A673 (cell line): ENCODE results near the gene MAPKAP1. TPM values are rescaled to one million over a fixed set of nuclear protein-coding genes. Genes with fewer than 3 reads are reported as not detected.

Experiments
- BruUV-seq: library from RNA; stranded (reverse); fragments of 400-500 nt; replicated peaks from 2 replicates; lab custom pipeline; 2021; lab: Mats Ljungman, UMichigan
- CTCF ChIA-PET: fragments of 300-600 bp; sonication (Branson Sonifier 250); formaldehyde crosslinking; loops from one replicate; lab custom pipeline; 2022; ENCODE audit warnings: antibody characterized with exemption; lab: Charles Lee
- POLR2A ChIA-PET: fragments of 300-600 bp; sonication (Branson Sonifier 250); formaldehyde crosslinking; loops from one replicate; lab custom pipeline; 2022; ENCODE audit warnings: antibody characterized with exemption; ENCODE audit not compliant: low non-redundant PET; lab: Charles Lee
- DNase-seq: peaks from one replicate; pipeline ENCODE4 v3.0.0-alpha.2; 2015; ENCODE audit warnings: low spot score
- H3K27ac ChIP-seq: fragments of 200-600 bp; sonication (generic); 2 replicates; pipeline ENCODE4 v1.5.1; 2016; ENCODE audit warnings: mixed run types, low read depth, mild to moderate bottlenecking, mixed read lengths, antibody characterized with exemption, low read length; ENCODE audit not compliant: poor library complexity, severe bottlenecking
- H3K27me3 ChIP-seq: fragments of 200-600 bp; sonication (generic); replicated peaks from 2 replicates; pipeline ENCODE4 v1.6.1; 2017; ENCODE audit warnings: mixed run types, low read depth, mild to moderate bottlenecking, mixed read lengths, antibody characterized with exemption, low read length; ENCODE audit not compliant: insufficient read depth, poor library complexity
- H3K36me3 ChIP-seq: fragments of 200-600 bp; sonication (generic); 2 replicates; pipeline ENCODE4 v1.6.1; 2016; ENCODE audit warnings: mixed run types, mild to moderate bottlenecking, mixed read lengths, antibody characterized with exemption, low read length; ENCODE audit not compliant: insufficient read depth, poor library complexity, severe bottlenecking
- H3K4me1 ChIP-seq: fragments of 200-600 bp; sonication (generic); 2 replicates; pipeline ENCODE4 v1.6.1; 2017; ENCODE audit warnings: mixed run types, mild to moderate bottlenecking, mixed read lengths, antibody characterized with exemption, low read length; ENCODE audit not compliant: insufficient read depth, poor library complexity, severe bottlenecking
- H3K4me3 ChIP-seq: fragments of 200-600 bp; sonication (generic); 2 replicates; pipeline ENCODE4 v1.5.1; 2016; ENCODE audit warnings: low read depth, mixed run types, mild to moderate bottlenecking, mixed read lengths, low read length; ENCODE audit not compliant: poor library complexity, severe bottlenecking
- H3K9me3 ChIP-seq: fragments of 200-600 bp; sonication (generic); 2 replicates; pipeline ENCODE4 v1.6.1; 2016; ENCODE audit warnings: mixed run types, low read depth, mild to moderate bottlenecking, mixed read lengths, antibody characterized with exemption, low read length; ENCODE audit not compliant: poor library complexity, severe bottlenecking
- EZH2 ChIP-seq: fragments of 200-600 bp; sonication (generic); IDR thresholded peaks from 2 replicates; pipeline ENCODE4 v1.6.1; 2017; ENCODE audit warnings: borderline replicate concordance, low read depth, mild to moderate bottlenecking, mixed read lengths, antibody characterized with exemption, low read length; ENCODE audit not compliant: poor library complexity, severe bottlenecking
- intact Hi-C: fragments of 100-400 bp; cut with micrococcal nuclease; formaldehyde crosslinking; loops from one replicate; pipeline ENCODE4 v1.10.0; 2022; ENCODE audit not compliant: unreplicated experiment
- total RNA-seq: library from RNA; stranded (reverse); gene quantifications from 2 replicates; pipeline ENCODE4 v1.2.3, GENCODE V29; 2021
- TF ChIP-seq, protein P1 (sequence below): fragments of 300-800, 200-600 bp; sonication (generic); conservative IDR thresholded peaks from 2 replicates; pipeline ENCODE4 v1.5.1; 2017; ENCODE audit warnings: low read depth, mild to moderate bottlenecking, antibody characterized with exemption, low read length, moderate library complexity, mixed read lengths

The MAPKAP1 gene
- total RNA-seq, 1 experiment from 2014 or later, result 98.7 TPM

DNA sequence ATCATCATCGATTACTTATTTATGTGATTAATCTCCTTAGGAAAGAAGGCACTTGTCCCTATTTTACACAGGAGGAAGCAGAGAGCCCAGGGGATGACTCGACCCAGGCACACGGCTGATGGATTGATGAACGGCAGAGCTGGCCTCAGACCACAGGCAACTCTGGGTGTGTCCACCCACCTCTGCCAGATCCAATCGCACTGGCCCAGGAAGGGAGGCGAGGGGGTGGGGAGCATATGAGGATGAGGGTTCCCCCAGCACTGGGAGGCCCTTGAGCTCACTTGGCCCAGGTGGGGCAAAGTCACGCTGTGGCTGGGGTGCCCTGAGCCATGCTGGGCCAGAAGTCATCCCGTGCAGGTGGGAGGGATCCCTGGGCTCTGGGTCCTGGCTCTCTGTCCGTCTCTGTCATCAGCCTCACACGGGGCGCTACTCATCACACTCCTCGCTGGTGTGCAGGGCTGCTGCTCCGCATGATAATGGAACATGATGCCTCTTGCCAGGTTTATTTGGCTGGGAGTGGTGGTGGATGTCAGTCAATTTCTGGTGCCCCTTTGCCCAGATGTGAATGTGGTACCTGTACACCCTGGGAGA lies 285.3 kb downstream of the MAPKAP1 start:
- intact Hi-C loops, result no loop called here
- H3K4me3 ChIP-seq, result no peak overlapping the region
- no peaks in the 10 kb centered on the region for H3K9me3 ChIP-seq
- BruUV-seq, result no TSS peak
- no peaks in the 10 kb centered on the region for H3K36me3 ChIP-seq
- DNase-seq, result no peak
- H3K27ac ChIP-seq, result no peak overlapping the region
- H3K4me1 ChIP-seq, result no peaks in the 10 kb centered on the region
- H3K27me3 ChIP-seq, result no peaks in the 10 kb centered on the region
- ChIA-PET CTCF (no interaction called here), POLR2A (no interaction called here)
- no peak for TF ChIP-seq EZH2
- TF ChIP-seq, protein P1, sequence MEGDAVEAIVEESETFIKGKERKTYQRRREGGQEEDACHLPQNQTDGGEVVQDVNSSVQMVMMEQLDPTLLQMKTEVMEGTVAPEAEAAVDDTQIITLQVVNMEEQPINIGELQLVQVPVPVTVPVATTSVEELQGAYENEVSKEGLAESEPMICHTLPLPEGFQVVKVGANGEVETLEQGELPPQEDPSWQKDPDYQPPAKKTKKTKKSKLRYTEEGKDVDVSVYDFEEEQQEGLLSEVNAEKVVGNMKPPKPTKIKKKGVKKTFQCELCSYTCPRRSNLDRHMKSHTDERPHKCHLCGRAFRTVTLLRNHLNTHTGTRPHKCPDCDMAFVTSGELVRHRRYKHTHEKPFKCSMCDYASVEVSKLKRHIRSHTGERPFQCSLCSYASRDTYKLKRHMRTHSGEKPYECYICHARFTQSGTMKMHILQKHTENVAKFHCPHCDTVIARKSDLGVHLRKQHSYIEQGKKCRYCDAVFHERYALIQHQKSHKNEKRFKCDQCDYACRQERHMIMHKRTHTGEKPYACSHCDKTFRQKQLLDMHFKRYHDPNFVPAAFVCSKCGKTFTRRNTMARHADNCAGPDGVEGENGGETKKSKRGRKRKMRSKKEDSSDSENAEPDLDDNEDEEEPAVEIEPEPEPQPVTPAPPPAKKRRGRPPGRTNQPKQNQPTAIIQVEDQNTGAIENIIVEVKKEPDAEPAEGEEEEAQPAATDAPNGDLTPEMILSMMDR, result no peak

DNA sequence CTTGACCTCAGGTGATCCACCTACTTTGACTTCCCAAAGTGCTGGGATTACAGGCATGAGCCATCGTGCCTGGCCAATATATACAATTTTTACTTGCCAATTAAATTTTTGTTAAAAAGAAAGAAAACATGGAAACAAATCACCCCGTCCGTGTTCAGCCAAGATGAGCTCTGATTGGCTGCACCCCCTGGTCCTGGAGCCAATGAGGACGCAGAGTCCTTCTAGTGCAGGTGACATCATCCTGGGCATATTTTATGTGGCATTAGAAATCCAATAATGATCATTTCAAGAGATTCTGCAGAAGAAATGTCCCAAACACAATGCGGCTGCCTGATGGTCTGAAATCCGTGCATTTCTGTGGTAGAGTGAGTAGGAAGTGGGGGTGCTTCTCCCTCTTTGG lies 285.8 kb downstream of the MAPKAP1 start:
- ChIA-PET CTCF (no interaction called here), POLR2A (no interaction called here)
- BruUV-seq, result no TSS peak
- TF ChIP-seq EZH2, result no peak
- TF ChIP-seq, protein P1, result no peak
- DNase-seq, result no peak
- H3K9me3 ChIP-seq, result no peaks in the 10 kb centered on the region
- no peak overlapping the region for H3K4me3 ChIP-seq
- no peaks in the 10 kb centered on the region for H3K27me3 ChIP-seq
- no peaks in the 10 kb centered on the region for H3K4me1 ChIP-seq
- intact Hi-C loops, result no loop called here
- H3K36me3 ChIP-seq, result no peaks in the 10 kb centered on the region
- no peak overlapping the region for H3K27ac ChIP-seq

DNA sequence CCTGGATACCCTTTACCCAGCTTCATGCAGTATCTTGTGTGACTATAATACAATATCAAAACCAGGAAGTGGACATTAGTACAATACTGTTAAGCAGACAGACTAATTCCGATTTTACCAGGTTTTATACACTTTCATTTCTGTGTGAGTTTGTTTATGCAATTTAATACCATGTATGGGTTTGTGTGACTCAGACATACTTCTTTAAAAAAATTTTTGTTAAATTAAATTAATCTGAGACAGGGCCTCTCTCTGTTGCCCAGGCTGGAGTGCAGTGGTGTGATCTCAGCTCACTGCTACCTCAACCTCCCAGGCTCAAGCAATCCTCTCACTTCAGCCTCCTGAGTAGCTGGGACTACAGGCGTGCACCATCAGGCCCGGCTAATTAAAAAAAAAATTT lies 288.6 kb downstream of the MAPKAP1 start:
- Histone ChIP-seq H3K27me3 (no peaks in the 10 kb centered on the region), H3K27ac (no peak overlapping the region), H3K4me1 (no peaks in the 10 kb centered on the region), H3K36me3 (no peaks in the 10 kb centered on the region), H3K4me3 (no peak overlapping the region), H3K9me3 (no peaks in the 10 kb centered on the region)
- BruUV-seq, result no TSS peak
- no peak for TF ChIP-seq EZH2
- TF ChIP-seq, protein P1, result no peak
- POLR2A ChIA-PET, result no interaction called here
- CTCF ChIA-PET, result no interaction called here
- intact Hi-C loops, result no loop called here
- DNase-seq, result no peak
